HG03432 (cell line): ENCODE measurements around the gene TRPC6.
"Not testable (repeated sequence)": the region's sequence is repeated elsewhere in the genome, so short reads cannot be mapped to it uniquely, and the experiment has no call there.

Experiments used
- ATAC-seq: cut with Tn5 transposase; IDR thresholded peaks from one replicate; pipeline ENCODE4 v1.9.1; 2021; ENCODE audit warnings: mild to moderate bottlenecking, moderate library complexity; ENCODE audit not compliant: unreplicated experiment

The TRPC6 gene

GRCh38 chr11:101523634-101524260 lies 60.1 kb downstream of the TRPC6 start:
- ATAC-seq = no peak

GRCh38 chr11:101523193-101523592 lies 60.6 kb downstream of the TRPC6 start:
- ATAC-seq = no peak

DNA sequence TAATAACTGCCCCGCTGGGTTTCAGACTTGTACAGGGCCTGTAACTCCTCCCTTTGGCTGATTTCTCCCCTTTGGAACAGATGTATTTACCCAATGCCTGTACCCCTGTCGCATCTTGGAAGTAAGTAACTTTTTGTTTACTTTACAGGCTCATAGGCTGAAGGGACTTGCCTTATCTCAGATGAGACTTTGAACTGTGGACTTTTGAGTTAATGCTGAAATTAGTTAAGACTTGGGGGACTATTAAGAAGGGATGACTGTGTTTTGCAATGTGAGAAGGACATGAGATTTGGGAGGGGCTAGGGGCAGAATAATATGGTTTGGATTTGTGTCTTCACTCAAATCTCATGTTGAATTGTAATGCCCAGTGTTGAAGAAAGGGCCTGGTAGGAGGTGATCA lies 62.0 kb downstream of the TRPC6 start:
- ATAC-seq = no peak

DNA sequence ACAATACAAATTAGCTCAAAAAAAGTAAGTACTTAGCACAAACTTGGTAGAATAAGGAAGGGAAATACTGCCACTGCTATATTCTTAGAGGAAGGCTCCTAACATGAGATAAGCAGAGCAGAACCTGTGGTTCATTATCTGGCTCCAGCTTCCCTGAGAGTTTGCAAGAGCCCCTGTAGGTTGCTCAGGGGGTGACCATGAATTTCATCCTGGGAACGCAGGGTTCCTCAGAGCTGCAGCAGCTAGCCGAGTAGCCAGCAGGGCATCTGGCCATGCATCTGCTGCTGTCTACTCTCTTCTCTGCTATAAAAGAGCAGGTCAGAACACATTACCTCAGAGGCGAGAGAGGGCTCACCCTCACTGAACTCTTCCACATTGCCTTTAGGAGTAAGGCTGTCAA lies 67.3 kb downstream of the TRPC6 start:
- no peak for ATAC-seq

GRCh38 chr11:101511065-101511464 lies 72.7 kb downstream of the TRPC6 start:
- no peak for ATAC-seq

DNA sequence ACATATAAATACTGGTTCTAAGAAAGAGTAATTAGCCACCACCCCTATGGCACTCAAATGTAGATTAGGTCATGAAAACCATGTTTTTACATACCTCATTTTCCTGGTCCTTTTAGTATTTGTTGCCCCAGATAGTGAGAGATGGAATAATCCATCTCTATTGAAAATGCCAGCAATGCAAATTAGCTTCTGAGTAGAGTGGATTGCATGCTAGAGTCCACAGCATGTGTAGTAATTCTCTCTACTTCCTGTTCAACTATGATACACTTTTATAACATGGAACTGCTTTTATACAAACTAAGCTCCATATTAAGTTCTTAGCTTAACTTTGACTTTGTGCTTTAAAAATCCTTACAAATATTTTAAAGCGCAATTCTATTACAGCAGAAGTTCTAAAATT lies 73.2 kb downstream of the TRPC6 start:
- ATAC-seq = no peak

DNA sequence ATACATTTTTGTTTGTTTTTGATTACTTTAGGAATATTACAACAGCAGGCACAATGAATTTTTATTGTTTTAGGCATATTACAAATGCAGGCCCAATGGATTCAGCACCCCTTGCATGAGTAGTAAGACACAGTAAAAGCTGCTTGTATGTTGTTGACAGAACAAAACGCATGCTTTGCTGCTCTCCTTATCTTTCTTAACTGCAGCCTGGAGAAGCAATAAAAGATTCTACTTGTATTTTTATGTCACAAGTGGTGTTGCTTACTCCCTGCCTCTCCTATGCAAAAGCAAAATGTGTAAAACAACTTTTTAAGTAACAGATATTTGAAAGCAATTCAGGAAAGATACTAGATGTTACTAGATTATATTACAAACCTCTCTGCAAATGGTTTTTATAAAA lies 73.9 kb downstream of the TRPC6 start:
- no peak for ATAC-seq

DNA sequence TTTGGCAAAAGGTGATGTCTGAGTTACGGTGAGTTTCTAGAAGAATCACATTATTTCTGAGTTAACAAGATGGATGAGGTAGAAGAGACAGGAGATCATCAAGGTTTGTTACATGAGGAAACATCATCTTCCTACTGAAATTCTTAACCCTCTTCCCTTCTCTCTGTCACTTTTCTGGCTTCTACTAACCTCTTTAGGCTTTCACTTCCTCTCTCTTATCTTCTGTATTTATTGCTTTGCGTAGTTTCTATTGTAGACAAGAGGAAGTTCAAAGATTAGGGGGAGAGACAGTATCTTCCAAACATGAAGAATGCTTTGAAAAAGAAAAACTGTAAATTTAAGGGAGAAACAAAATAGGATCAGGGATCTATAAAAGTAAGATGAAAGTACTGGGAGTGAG lies 75.4 kb downstream of the TRPC6 start:
- no peak for ATAC-seq

GRCh38 chr11:101498891-101499290 lies 84.9 kb downstream of the TRPC6 start:
- no peak for ATAC-seq

DNA sequence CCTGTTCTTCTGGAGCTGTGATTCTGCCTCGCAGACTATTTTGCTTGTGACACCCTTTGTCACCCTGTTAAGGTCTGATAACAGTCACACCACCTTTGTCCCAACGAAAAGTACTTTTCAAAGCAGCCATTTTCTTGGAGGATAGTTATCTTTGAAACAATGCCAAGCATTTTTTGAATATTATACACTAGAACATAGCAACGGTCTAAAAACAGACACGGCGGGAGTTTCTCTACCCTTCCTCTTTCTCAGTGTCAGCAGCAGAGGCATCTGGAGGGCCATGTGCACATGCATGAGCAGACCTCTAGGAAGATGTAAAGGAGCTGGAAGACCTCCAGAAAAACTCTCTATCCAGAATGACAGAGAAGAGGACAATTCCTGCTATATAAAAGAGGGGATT lies 86.5 kb downstream of the TRPC6 start:
- ATAC-seq = no peak

GRCh38 chr11:101487775-101488174 lies 96.0 kb downstream of the TRPC6 start:
- ATAC-seq = no peak

- no peak for ATAC-seq
These were observed 101.2 kb downstream of the TRPC6 start for GRCh38 chr11:101482556-101483124.

GRCh38 chr11:101478587-101479369 lies 105.0 kb downstream of the TRPC6 start:
- no peak for ATAC-seq

DNA sequence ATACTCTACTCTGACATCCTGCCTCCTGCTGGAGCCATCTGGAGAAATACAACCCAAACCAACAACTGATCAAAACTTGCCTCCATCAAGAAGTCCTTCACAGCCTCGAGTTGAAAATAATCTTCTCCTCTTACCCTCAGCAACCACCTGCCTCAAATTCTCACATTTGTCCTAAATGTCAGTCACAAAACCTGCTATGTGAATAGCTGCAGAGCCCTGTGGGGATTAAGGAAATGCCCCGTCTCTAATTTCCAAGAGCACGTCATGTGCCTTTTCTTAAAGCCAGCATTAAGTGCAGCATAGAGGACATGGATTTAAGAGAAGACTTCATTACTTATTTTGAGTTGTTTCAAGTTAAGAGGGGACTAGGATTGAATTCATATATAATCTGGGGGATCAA lies 105.9 kb downstream of the TRPC6 start:
- no peak for ATAC-seq

DNA sequence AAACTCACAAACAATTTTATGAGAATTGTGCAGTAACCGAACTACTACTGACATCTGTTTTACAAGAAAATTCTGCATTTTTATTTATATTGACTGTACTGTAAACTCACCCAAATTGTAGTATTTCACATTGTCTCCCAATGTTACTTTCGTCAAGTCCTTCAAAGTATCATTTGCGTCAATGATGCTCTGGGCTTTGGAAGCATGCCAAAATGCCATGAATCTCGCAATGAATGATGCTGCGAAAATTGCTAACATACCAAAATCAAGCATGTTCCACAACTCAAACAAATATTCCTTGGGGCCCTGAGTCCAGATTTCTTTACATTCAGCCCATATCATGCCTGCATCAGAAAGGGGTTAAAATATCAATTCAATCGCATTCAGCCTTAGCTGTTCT lies 107.6 kb downstream of the TRPC6 start:
- no peak for ATAC-seq

DNA sequence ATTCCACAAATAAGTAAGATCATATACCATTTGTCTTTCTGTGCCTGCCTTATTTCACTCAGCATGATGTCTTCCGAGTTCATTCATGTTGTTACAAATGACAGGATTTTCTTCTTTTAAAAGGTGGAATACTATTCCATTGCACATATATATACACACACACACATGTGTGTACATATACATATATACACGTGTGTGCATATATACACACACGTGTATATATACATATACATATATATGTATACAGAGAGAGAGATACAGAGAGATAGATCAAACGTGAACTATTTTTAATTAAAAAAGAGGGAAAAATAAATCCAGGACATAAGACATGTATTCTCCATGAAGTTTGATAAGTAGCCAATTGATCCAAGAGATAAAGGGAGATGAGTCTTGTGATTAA lies 108.1 kb downstream of the TRPC6 start:
- ATAC-seq = no peak

- ATAC-seq = no peak
These were observed 109.1 kb downstream of the TRPC6 start for GRCh38 chr11:101474666-101475065.

DNA sequence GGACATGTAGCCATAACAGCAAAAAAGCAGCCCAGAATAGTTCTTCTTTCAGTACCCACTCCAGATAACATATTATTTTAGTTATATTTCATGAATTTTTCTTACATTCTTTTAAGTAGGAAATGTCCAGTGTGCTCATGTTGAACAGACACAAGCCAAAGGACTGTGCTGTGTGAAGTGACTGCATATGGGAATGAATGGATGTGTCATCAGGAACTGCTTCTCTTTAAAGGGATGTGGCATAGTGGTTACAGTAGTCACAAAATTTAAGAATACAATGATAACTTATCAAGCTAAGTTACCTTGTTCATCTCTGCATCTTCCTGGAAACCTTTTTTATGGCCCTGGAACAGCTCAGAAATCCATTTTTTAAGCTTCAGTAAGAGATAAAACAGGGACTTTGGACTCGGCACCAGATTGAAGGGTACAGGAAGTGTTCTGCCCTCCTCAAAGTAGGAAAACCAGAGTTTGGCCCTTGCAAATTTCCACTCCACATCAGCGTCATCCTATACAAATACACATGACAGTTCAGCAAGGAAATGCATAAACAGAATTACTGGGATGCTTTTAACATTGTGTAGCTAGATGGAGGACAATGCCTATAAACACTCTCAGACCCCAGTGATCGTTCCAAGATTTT lies 112.8 kb downstream of the TRPC6 start:
- ATAC-seq = no peak

- no peak for ATAC-seq
These were observed 113.4 kb downstream of the TRPC6 start for GRCh38 chr11:101470419-101470818.

- ATAC-seq = no peak
These were observed 117.5 kb downstream of the TRPC6 start for GRCh38 chr11:101466352-101466751.

- ATAC-seq = not testable (repeated sequence)
These were observed 119.4 kb downstream of the TRPC6 start for GRCh38 chr11:101464388-101464787.

DNA sequence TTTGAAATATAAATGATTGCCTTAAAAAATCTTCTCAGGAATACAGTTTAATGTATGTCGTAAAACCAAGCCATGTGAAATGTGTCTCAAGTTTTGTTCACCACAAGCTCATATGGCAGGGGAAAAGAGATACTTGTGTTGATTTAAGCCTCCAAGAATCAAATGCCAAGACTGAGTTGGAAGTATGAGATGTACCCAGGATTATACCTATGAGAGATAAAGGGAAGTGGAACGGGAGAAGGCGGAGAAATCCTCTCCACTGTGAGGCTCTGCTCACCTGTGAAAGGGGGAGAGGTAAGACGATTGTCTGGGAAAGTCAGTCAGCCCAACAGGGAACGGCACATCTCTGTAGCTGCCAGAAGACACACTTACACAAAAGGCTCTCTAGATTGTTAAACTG lies 124.8 kb downstream of the TRPC6 start:
- ATAC-seq = no peak
